ENCODE measurements around the gene NMRAL1.

- TF ChIP-seq, protein P1, sequence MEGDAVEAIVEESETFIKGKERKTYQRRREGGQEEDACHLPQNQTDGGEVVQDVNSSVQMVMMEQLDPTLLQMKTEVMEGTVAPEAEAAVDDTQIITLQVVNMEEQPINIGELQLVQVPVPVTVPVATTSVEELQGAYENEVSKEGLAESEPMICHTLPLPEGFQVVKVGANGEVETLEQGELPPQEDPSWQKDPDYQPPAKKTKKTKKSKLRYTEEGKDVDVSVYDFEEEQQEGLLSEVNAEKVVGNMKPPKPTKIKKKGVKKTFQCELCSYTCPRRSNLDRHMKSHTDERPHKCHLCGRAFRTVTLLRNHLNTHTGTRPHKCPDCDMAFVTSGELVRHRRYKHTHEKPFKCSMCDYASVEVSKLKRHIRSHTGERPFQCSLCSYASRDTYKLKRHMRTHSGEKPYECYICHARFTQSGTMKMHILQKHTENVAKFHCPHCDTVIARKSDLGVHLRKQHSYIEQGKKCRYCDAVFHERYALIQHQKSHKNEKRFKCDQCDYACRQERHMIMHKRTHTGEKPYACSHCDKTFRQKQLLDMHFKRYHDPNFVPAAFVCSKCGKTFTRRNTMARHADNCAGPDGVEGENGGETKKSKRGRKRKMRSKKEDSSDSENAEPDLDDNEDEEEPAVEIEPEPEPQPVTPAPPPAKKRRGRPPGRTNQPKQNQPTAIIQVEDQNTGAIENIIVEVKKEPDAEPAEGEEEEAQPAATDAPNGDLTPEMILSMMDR (IDR thresholded peaks at IDR 0.05; ENCODE audit: insufficient read depth, low read depth, low read length): no peak
- TF ChIP-seq EZH2 (IDR thresholded peaks at IDR 0.05; ENCODE audit: insufficient read depth, low read length): no peak
Observed at GRCh38 chr16:4433914-4434787, 40.3 kb downstream of the NMRAL1 start.

Measured in astrocyte (in vitro differentiated cells and primary cell).